SK-N-SH (cell line): ENCODE data around the gene AGBL1. TPM values are rescaled to one million over a fixed set of nuclear protein-coding genes. Genes with fewer than 3 reads are reported as not detected.

Experiments used
- CTCF ChIA-PET: fragments of 300-600, 350-600 bp; formaldehyde crosslinking; extraction: SDS; loops from one replicate; lab custom pipeline; 2021; lab: Yijun Ruan, JAX
- POLR2A ChIA-PET: fragments of 350-600 bp; sonication (Branson Sonifier 250); formaldehyde crosslinking; extraction: SDS; loops from one replicate; lab custom pipeline; 2020; ENCODE audit warnings: antibody characterized with exemption, inconsistent platforms; lab: Yijun Ruan, JAX
- DNase-seq: peaks from one replicate; pipeline ENCODE4 v3.0.0; 2012
- H2AFZ ChIP-seq: fragments of 200-600 bp; sonication (generic); 2 replicates; pipeline ENCODE4 v1.8.1; 2016; ENCODE audit warnings: antibody characterized with exemption, mild to moderate bottlenecking, low read depth
- H3F3A ChIP-seq: fragments of 200-600 bp; sonication (generic); replicated peaks from 2 replicates; pipeline ENCODE3; 2016; ENCODE audit warnings: antibody characterized with exemption, mild to moderate bottlenecking; ENCODE audit not compliant: insufficient read depth
- H3K27ac ChIP-seq, 2 experiments: fragments of 200-500 bp in 1 of 2; fragments of 200-600 bp in 1 of 2; sonication (Bioruptor generic) in 1 of 2; sonication (generic), shearing (Covaris generic) in 1 of 2; 2 replicates each; pipeline versions ENCODE4 v1.5.1 to v1.6.1; 2014 to 2016; ENCODE audit warnings: low read depth in 2 of 2, inconsistent platforms in 1 of 2, low read length in 1 of 2, mild to moderate bottlenecking in 1 of 2, mixed read lengths in 1 of 2
- H3K27me3 ChIP-seq: fragments of 200-600 bp; sonication (generic), shearing (Covaris generic); 2 replicates; pipeline ENCODE4 v1.6.1; 2016; ENCODE audit warnings: mixed run types; ENCODE audit not compliant: insufficient read depth
- H3K36me3 ChIP-seq, 2 experiments: fragments of 200-500 bp in 1 of 2; fragments of 200-600 bp in 1 of 2; sonication (Bioruptor generic) in 1 of 2; sonication (generic) in 1 of 2; replicated peaks in 1 of 2; 2 replicates each; pipeline versions ENCODE3 to v1.5.1; 2014 to 2016; ENCODE audit warnings: low read length in 1 of 2, mild to moderate bottlenecking in 1 of 2; ENCODE audit not compliant: insufficient read depth in 2 of 2, control insufficient read depth in 1 of 2
- H3K4me1 ChIP-seq, 2 experiments: fragments of 200-500 bp in 1 of 2; fragments of 200-600 bp in 1 of 2; sonication (Bioruptor generic) in 1 of 2; sonication (generic), shearing (Covaris generic) in 1 of 2; 2 replicates each; pipeline versions ENCODE4 v1.5.1 to v1.6.1; 2014 to 2016; ENCODE audit warnings: low read depth in 1 of 2, low read length in 1 of 2, mixed run types in 1 of 2; ENCODE audit not compliant: insufficient read depth in 2 of 2, control insufficient read depth in 1 of 2
- H3K4me2 ChIP-seq: fragments of 200-600 bp; sonication (generic), shearing (Covaris generic); 2 replicates; pipeline ENCODE4 v1.6.1; 2017; ENCODE audit warnings: mixed run types
- H3K4me3 ChIP-seq, 2 experiments: fragments of 200-500 bp in 1 of 2; fragments of 200-600 bp in 1 of 2; sonication (Bioruptor generic) in 1 of 2; sonication (generic), shearing (Covaris generic) in 1 of 2; 2 replicates each; pipeline versions ENCODE4 v1.5.1 to v1.8.1; 2014 to 2016; ENCODE audit warnings: low read depth in 2 of 2, inconsistent platforms in 1 of 2, low read length in 1 of 2, mild to moderate bottlenecking in 1 of 2, mixed read lengths in 1 of 2, moderate library complexity in 1 of 2
- H3K79me2 ChIP-seq: fragments of 200-600 bp; sonication (generic); 2 replicates; pipeline ENCODE4 v1.8.1; 2017; ENCODE audit warnings: mild to moderate bottlenecking; ENCODE audit not compliant: insufficient read depth
- H3K9ac ChIP-seq: fragments of 200-600 bp; sonication (generic); 2 replicates; pipeline ENCODE4 v1.6.1; 2017; ENCODE audit warnings: mixed run types
- H3K9me2 ChIP-seq: fragments of 200-600 bp; sonication (generic); 2 replicates; pipeline ENCODE4 v1.6.1; 2017; ENCODE audit warnings: mixed run types
- H3K9me3 ChIP-seq: fragments of 200-600 bp; sonication (generic); 2 replicates; pipeline ENCODE4 v1.6.1; 2017; ENCODE audit warnings: mixed run types, mild to moderate bottlenecking, moderate library complexity
- H4K20me1 ChIP-seq: fragments of 200-600 bp; sonication (generic); 2 replicates; pipeline ENCODE4 v1.6.1; 2017; ENCODE audit warnings: mild to moderate bottlenecking, mixed run types; ENCODE audit not compliant: insufficient read depth
- ELF1 ChIP-seq: IDR thresholded peaks from 2 replicates; pipeline ENCODE4 v1.4.0; 2012
- EP300 ChIP-seq, 2 experiments: IDR thresholded peaks; 2 replicates each; pipeline versions ENCODE4 v1.4.0 to v1.6.1; 2012; ENCODE audit warnings: borderline replicate concordance in 1 of 2, low read depth in 1 of 2, low read length in 1 of 2
- EZH2phosphoT487 ChIP-seq: fragments of 200-600 bp; sonication (generic); IDR thresholded peaks from 2 replicates; pipeline ENCODE4 v1.6.1; 2017; ENCODE audit warnings: low read depth, mixed run types, mild to moderate bottlenecking, antibody characterized with exemption, moderate library complexity, borderline replicate concordance
- FOXM1 ChIP-seq: IDR thresholded peaks from 2 replicates; pipeline ENCODE4 v1.4.0; 2012; ENCODE audit warnings: low read depth, mild to moderate bottlenecking
- GATA2 ChIP-seq: sonication (generic); formaldehyde crosslinking; IDR thresholded peaks from 2 replicates; pipeline ENCODE4 v1.5.0; 2020; ENCODE audit warnings: mild to moderate bottlenecking, missing genetic modification reagents
- JUND ChIP-seq: IDR thresholded peaks from 2 replicates; pipeline ENCODE4 v1.4.0; 2012
- MEF2A ChIP-seq: IDR thresholded peaks from 2 replicates; pipeline ENCODE4 v1.4.0; 2012; ENCODE audit warnings: low read depth, borderline replicate concordance
- NRF1 ChIP-seq: IDR thresholded peaks from 2 replicates; pipeline ENCODE4 v1.6.1; 2012; ENCODE audit warnings: low read depth, mild to moderate bottlenecking, low read length
- POLR2AphosphoS5 ChIP-seq: IDR thresholded peaks from 2 replicates; pipeline ENCODE4 v1.6.1; 2012; ENCODE audit warnings: low read depth, low read length
- RFX5 ChIP-seq: IDR thresholded peaks from 2 replicates; pipeline ENCODE4 v1.6.1; 2012; ENCODE audit warnings: mild to moderate bottlenecking, improper control_type of control experiment, low read length
- RXRA ChIP-seq: IDR thresholded peaks from 2 replicates; pipeline ENCODE4 v1.4.0; 2012; ENCODE audit warnings: low read depth, mild to moderate bottlenecking, borderline replicate concordance
- SIN3A ChIP-seq: IDR thresholded peaks from 2 replicates; pipeline ENCODE4 v1.6.1; 2012; ENCODE audit warnings: low read depth, mild to moderate bottlenecking, low read length, moderate library complexity, borderline replicate concordance
- TAF1 ChIP-seq: IDR thresholded peaks from 2 replicates; pipeline ENCODE4 v1.6.1; 2012; ENCODE audit warnings: low read depth, mild to moderate bottlenecking, low read length, moderate library complexity, borderline replicate concordance
- TCF12 ChIP-seq: IDR thresholded peaks from 2 replicates; pipeline ENCODE4 v1.4.0; 2012
- YY1 ChIP-seq: IDR thresholded peaks from 2 replicates; pipeline ENCODE4 v1.4.0; 2012; ENCODE audit warnings: low read depth, mild to moderate bottlenecking
- WGBS: methylation state at CpG from one replicate; pipeline ENCODE4 v1.1.6; 2017; ENCODE audit warnings: low lambda C conversion rate; 5-methylcytosine and 5-hydroxymethylcytosine counted together
- polyA plus RNA-seq, 3 experiments: library from polyadenylated mRNA; depleted of rRNA; stranded (reverse); fragments of >200 nt; gene quantifications; 2 replicates each; pipeline ENCODE4 v1.2.3, GENCODE V29; 2012
- TF ChIP-seq, protein P1 (sequence below): fragments of 150-350 bp; IDR thresholded peaks from 2 replicates; pipeline ENCODE4 v1.6.1; 2016; ENCODE audit warnings: mild to moderate bottlenecking, low read depth, low read length
- TF ChIP-seq, protein P2 (sequence below): IDR thresholded peaks from 2 replicates; pipeline ENCODE4 v1.4.0; 2012; ENCODE audit warnings: low read depth, borderline replicate concordance
- TF ChIP-seq, protein P3 (sequence below): fragments of 150-350 bp; IDR thresholded peaks from 2 replicates; pipeline ENCODE4 v1.6.1; 2017; ENCODE audit warnings: antibody characterized with exemption, low read length, low read depth, borderline replicate concordance
- TF ChIP-seq, protein P4 (sequence below): IDR thresholded peaks from 2 replicates; pipeline ENCODE4; 2012

AGBL1 gene
- polyA plus RNA-seq, 1 of the 3 experiments (the other 2 are of a cell fraction): not detected

DNA sequence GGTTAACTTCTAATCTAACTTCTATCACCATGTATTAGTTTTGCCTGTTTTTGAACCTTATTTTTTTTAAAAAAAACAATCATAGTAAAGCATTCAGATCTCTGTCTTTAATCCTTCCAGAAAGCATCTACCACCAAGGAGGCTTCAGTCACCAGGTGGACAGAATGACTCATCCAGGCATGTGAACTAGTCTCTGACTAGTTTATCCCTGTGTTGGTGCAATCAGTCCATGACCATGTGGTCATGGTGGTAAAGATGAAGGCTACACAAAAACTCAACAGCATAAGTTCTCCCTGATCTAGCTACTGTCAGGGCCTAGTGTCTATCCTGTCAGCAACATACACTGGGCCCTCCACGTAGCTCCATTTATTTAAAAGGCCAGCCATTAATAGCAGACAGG, 750.6 kb downstream of the AGBL1 start:
- POLR2A ChIA-PET: no interaction called here
- H3F3A ChIP-seq: no peaks in the 10 kb centered on the region

DNA sequence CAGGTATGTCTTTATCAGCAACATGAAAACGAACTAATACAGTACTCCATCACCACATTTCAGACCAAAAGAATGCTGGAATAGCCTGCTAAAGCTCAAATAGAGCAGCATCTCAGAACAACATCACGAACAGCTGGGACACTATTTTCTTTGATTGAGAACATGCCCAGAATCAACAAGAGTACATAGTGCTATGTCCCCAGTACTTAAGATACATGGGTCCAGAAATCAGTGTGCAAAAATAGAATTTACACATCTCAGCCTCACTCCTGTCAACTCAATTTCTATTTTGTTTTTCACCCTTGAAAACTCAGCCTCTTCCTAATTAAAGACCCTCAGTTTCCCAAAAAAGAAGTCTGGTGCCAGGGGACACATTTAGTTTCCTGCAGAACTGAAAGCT, 753.9 kb downstream of the AGBL1 start:
- TF ChIP-seq ELF1: no peak
- no peak for TF ChIP-seq RXRA
- TF ChIP-seq POLR2AphosphoS5: no peak
- TF ChIP-seq, protein P1, sequence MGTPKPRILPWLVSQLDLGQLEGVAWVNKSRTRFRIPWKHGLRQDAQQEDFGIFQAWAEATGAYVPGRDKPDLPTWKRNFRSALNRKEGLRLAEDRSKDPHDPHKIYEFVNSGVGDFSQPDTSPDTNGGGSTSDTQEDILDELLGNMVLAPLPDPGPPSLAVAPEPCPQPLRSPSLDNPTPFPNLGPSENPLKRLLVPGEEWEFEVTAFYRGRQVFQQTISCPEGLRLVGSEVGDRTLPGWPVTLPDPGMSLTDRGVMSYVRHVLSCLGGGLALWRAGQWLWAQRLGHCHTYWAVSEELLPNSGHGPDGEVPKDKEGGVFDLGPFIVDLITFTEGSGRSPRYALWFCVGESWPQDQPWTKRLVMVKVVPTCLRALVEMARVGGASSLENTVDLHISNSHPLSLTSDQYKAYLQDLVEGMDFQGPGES: no peak
- no peaks in the 10 kb centered on the region for H3F3A ChIP-seq
- no peaks in the 10 kb centered on the region for H4K20me1 ChIP-seq
- 24% methylated on average over 2 of the region's 2 CpGs for WGBS
- H3K79me2 ChIP-seq: no peaks in the 10 kb centered on the region
- no peak overlapping the region for H3K4me3 ChIP-seq
- no peak overlapping the region for H3K9ac ChIP-seq
- no peak overlapping the region for H3K4me2 ChIP-seq
- H3K27me3 ChIP-seq: no peaks in the 10 kb centered on the region
- ChIA-PET POLR2A (no interaction called here), CTCF (no interaction called here)
- DNase-seq: no peak
- no peaks in the 10 kb centered on the region for H3K36me3 ChIP-seq
- no peaks in the 10 kb centered on the region for H3K9me3 ChIP-seq
- H3K9me2 ChIP-seq: no peaks in the 10 kb centered on the region
- no peaks in the 10 kb centered on the region for H3K4me1 ChIP-seq
- H2AFZ ChIP-seq: no peak overlapping the region
- H3K27ac ChIP-seq: no peak overlapping the region

More for the DNA sequence above, 750.6 kb downstream of the AGBL1 start:
- TF ChIP-seq GATA2 (CRISPR knock-in tag): no peak
- TF ChIP-seq EZH2phosphoT487: no peak
- no peak for TF ChIP-seq EP300 (IDR thresholded peaks at IDR 0.05; ENCODE audit: borderline replicate concordance in 1 of 2, low read depth in 1 of 2, low read length in 1 of 2)
- TF ChIP-seq RFX5: no peak
- TF ChIP-seq JUND: no peak
- TF ChIP-seq TCF12: no peak
- CTCF ChIA-PET: no interaction called here
- H3K27ac ChIP-seq: no peak overlapping the region
- DNase-seq: no peak
- H3K4me3 ChIP-seq: no peak overlapping the region
- WGBS: 67% methylated on average over 1 of the region's 1 CpG
- H3K79me2 ChIP-seq: no peaks in the 10 kb centered on the region
- no peak overlapping the region for H3K4me2 ChIP-seq
- H3K9ac ChIP-seq: no peak overlapping the region
- no peaks in the 10 kb centered on the region for H4K20me1 ChIP-seq
- no peaks in the 10 kb centered on the region for H3K9me2 ChIP-seq
- H2AFZ ChIP-seq: no peak overlapping the region
- no peaks in the 10 kb centered on the region for H3K36me3 ChIP-seq
- no peaks in the 10 kb centered on the region for H3K9me3 ChIP-seq
- H3K27me3 ChIP-seq: no peaks in the 10 kb centered on the region
- H3K4me1 ChIP-seq: no peaks in the 10 kb centered on the region

DNA sequence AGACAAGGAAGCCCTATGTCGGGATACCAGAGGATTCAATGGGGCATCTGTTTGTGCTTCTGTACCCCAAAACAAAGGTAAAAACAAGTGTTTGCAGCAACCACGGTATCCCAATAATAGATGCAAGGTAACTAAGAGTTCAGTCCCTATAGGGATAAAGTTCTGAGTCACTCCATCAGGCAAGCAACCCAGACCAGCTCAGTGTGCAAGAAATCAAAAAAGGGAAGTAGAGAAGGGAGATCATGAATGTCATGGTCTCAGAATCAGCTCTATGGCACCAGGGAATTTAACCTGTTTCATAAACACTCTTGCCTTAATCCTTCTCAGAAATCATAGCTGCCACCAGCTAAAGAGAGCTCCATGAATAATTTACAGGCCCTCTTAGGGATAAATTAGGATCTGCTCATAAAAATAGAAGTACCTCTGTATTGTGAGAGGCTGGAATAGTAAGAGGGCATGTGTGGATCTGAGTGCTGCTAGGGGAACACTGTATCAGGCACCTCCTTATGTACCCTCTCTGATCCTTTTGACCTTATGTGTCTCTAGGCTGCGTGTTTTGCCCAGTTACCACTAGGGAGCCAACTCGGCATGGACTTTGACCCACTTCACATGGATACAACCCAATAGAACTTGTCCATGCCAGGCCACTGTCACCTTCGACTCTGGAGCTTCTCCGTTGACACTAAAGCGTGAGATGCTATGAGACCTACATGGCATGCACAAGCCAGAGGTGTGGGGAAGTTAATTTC, 754.6 kb downstream of the AGBL1 start:
- H3K27ac ChIP-seq: no peak overlapping the region
- ChIA-PET CTCF (no interaction called here), POLR2A (no interaction called here)
- H3K27me3 ChIP-seq: no peaks in the 10 kb centered on the region
- no peaks in the 10 kb centered on the region for H3K36me3 ChIP-seq
- DNase-seq: no peak
- no peak overlapping the region for H3K4me3 ChIP-seq
- H3K9me2 ChIP-seq: no peaks in the 10 kb centered on the region
- no peak overlapping the region for H2AFZ ChIP-seq
- no peaks in the 10 kb centered on the region for H3F3A ChIP-seq
- H3K4me1 ChIP-seq: no peaks in the 10 kb centered on the region
- no peak overlapping the region for H3K4me2 ChIP-seq
- H3K9ac ChIP-seq: no peak overlapping the region
- H3K79me2 ChIP-seq: no peaks in the 10 kb centered on the region
- no peaks in the 10 kb centered on the region for H4K20me1 ChIP-seq
- no peak for TF ChIP-seq YY1
- no peak for TF ChIP-seq GATA2 (CRISPR knock-in tag)
- TF ChIP-seq FOXM1: no peak
- TF ChIP-seq RXRA: no peak
- TF ChIP-seq TAF1: no peak
- no peak for TF ChIP-seq SIN3A
- TF ChIP-seq RFX5: no peak
- TF ChIP-seq TCF12: no peak
- TF ChIP-seq, protein P2, sequence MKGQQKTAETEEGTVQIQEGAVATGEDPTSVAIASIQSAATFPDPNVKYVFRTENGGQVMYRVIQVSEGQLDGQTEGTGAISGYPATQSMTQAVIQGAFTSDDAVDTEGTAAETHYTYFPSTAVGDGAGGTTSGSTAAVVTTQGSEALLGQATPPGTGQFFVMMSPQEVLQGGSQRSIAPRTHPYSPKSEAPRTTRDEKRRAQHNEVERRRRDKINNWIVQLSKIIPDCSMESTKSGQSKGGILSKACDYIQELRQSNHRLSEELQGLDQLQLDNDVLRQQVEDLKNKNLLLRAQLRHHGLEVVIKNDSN: no peak
- no peak for TF ChIP-seq MEF2A
- no peak for TF ChIP-seq JUND
- TF ChIP-seq, protein P3, sequence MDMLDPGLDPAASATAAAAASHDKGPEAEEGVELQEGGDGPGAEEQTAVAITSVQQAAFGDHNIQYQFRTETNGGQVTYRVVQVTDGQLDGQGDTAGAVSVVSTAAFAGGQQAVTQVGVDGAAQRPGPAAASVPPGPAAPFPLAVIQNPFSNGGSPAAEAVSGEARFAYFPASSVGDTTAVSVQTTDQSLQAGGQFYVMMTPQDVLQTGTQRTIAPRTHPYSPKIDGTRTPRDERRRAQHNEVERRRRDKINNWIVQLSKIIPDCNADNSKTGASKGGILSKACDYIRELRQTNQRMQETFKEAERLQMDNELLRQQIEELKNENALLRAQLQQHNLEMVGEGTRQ: no peak
- no peak for TF ChIP-seq NRF1
- TF ChIP-seq POLR2AphosphoS5: no peak
- TF ChIP-seq, protein P4, sequence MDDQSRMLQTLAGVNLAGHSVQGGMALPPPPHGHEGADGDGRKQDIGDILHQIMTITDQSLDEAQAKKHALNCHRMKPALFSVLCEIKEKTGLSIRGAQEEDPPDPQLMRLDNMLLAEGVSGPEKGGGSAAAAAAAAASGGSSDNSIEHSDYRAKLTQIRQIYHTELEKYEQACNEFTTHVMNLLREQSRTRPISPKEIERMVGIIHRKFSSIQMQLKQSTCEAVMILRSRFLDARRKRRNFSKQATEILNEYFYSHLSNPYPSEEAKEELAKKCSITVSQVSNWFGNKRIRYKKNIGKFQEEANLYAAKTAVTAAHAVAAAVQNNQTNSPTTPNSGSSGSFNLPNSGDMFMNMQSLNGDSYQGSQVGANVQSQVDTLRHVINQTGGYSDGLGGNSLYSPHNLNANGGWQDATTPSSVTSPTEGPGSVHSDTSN: no peak
- no peaks in the 10 kb centered on the region for H3K9me3 ChIP-seq
- WGBS: 51% methylated on average over 6 of the region's 7 CpGs
